GM21515 (cell line): ENCODE measurements around the gene WNT10A.
"Not testable (repeated sequence)": the region's sequence is repeated elsewhere in the genome, so short reads cannot be mapped to it uniquely, and the experiment has no call there.

Experiments used
- ATAC-seq: cut with Tn5 transposase; IDR thresholded peaks from one replicate; pipeline ENCODE4 v1.9.1; 2021; ENCODE audit not compliant: unreplicated experiment

Gene WNT10A

GRCh38 chr2:218880102-218880858, at the start of gene WNT10A:
WNT10A (plus strand) TSS chr2:218880852; CDS start chr2:218880996, 144 bp downstream.
- peak; percentile 66 for ATAC-seq

- ATAC-seq, result no peak
Measured at GRCh38 chr2:218831378-218831990, 49.2 kb upstream of the WNT10A start, which contains the start of gene PRKAG3. PRKAG3 (minus strand) TSS chr2:218831803.

- no peak for ATAC-seq
Measured at GRCh38 chr2:218832081-218832480, 48.6 kb upstream of the WNT10A start.

DNA sequence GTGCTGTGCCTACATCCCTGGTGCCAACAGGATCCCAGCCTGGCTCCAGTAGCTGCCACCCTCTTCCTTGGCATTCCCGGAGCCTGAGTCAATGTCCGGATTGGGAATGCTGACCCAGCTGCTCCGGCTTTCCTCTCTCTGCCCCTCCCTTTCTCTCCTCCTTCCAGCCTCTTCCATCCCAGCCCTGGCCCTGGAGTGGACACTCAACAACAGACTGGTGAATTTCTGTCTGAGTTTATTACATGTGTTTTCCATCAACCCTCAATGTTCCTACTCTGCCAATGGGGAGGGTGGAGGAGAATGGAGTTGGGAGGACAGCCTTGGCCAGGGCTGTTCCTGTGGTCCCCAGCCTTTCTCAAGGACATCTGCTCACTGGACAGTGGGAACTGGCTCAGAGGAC, 48.1 kb upstream of the WNT10A start:
- no peak for ATAC-seq

DNA sequence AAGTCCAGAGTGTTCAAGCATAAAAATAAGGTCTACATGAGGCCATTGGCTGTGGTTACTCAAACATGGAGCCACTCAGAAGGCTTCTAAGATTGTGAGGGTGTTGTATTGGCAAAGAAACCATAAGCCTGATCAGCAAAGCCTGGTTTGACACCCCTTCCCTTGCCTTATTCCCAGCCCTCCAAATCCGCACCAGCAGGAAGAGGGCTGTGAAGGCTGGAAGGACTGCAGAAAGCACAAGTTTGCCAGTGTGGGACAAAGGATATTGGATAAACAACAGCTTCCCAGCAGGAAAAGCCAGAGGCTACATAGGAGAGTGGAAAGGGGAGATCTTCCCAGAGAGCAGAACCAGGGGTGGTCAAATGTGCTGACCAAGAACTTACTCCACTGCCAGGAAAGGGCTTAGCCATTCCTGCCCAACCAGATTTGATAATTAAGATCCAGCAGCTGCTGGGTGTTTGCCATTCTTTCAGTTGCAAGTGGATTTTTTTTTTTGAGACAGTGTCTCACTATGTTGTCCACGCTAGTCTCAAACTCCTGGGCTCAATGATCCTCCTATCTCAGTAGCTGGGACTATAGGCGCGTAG, 47.5 kb upstream of the WNT10A start:
- ATAC-seq, result no peak

DNA sequence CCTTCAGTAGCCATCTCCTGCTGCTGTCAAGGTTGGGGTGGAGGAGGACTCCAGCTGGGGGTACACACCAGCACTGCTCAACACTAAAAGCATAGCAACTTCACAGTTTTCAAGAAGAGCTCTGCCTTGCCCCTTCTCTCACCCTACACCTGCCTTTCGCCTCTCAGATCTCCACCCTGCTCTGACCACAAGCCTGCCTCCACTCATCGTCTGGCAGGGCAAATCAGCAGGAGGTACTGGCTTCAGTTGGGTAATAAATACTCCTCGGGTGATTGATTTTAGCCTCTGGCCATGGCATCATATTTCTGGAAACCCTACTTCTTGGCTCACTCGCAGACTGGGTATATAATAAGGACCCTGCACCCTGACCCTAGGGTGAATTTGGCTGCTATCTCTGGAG, 46.0 kb upstream of the WNT10A start:
- no peak for ATAC-seq

GRCh38 chr2:218837495-218837894, 43.2 kb upstream of the WNT10A start:
- no peak for ATAC-seq

GRCh38 chr2:218839430-218839829, 41.2 kb upstream of the WNT10A start:
- ATAC-seq, result no peak

GRCh38 chr2:218839888-218840287, 40.8 kb upstream of the WNT10A start:
- ATAC-seq, result no peak

GRCh38 chr2:218844334-218844733, 36.3 kb upstream of the WNT10A start:
- not testable (repeated sequence) for ATAC-seq

DNA sequence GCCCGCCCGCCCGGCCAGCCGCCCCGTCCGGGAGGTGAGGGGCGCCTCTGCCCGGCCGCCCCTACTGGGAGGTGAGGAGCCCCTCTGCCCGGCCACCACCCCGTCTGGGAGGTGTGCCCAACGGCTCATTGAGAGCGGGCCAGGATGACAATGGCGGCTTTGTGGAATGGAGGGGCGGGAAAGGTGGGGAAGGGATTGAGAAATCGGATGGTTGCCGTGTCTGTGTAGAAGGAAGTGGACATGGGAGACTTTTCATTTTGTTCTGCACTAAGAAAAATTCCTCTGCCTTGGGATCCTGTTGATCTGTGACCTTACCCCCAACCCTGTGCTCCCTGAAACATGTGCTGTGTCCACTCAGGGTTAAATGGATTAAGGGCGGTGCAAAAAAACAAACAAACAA, 33.7 kb upstream of the WNT10A start:
- not testable (repeated sequence) for ATAC-seq

DNA sequence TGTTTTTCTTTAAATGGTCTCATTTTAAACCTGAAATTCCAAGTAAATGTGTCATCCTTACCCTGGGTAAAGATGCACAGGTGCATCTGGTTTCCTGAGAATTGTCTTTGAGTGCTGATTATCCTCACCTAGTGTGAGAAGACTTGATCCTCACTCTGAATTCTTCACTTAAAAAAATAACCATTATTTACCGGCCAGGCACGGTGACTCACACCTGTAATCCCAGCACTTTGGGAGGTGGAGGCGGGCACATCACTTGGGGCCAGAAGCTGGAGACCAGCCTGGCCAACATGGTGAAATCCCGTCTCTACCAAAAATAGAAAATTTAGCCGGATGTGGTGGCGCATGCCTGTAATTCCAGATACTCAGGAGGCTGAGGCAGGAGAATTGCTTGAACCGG, 30.9 kb upstream of the WNT10A start:
- ATAC-seq, result no peak

GRCh38 chr2:218850796-218851195, 29.9 kb upstream of the WNT10A start:
- no peak for ATAC-seq

DNA sequence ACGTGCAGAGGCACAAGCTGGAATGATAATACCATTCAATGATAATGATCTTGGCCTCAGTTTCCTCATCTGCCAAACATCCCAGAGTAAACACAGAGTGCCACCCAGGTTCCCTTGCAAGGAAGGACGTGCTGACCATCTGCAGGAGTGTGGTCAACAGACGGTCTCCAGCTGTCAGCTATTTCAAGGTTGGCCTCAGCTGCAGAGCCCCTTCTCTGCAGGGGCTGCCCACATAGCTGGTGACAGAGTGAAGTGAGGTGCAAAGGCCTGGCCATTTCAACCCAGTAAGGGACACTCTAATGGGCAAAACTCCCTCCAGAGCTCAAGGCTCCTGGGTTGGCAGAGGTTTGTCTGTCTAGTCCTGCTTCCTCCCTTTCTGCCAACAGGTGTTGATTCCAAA, 29.4 kb upstream of the WNT10A start:
- no peak for ATAC-seq

GRCh38 chr2:218852911-218853667, 27.6 kb upstream of the WNT10A start:
- no peak for ATAC-seq

GRCh38 chr2:218853766-218854165, 26.9 kb upstream of the WNT10A start:
- ATAC-seq, result no peak

- ATAC-seq, result no peak
Measured at GRCh38 chr2:218854860-218855259, 25.8 kb upstream of the WNT10A start.

DNA sequence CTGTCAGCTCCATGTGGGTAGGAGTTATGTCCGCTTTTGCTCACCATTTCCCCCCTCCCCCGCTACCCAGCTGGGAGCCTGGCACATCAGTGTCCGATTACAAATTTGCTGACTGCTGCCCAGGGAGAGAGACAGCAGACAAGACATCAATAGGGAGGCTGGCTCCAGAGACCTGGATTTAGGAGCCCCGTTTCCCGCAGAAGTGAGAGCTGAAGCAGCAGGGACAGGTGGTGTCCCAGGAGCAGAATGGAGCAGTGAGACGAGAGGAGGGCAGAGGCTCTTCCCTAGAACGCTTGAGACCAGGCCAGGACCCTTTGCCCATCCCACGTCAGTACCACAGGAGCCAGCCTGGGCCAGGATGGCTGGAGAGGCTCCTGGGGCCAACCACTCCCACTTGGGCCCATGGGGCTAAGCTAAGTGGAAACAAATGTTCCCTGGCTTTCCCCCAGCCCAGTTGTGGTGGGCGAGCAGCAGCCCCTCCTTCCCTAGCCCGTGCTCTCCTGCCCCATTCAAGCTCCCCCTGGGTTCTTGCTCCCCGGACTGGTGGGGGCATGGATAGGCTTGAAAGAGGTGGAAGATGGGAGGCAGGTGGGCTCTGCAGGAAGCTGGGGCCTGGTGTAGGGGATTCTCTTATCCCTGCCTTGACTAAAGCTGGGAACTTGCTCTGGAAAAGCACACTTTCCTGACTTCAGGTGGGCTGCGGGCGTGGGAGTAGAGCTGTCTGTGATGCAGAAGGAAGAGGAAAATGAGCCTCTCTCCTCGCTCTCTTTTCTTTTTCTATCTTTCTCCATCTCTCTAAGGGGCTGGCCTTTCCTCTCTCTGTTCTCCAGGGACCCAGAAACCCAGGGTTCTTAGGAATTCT, 25.1 kb upstream of the WNT10A start:
- no peak for ATAC-seq

- no peak for ATAC-seq
Measured at GRCh38 chr2:218856167-218856895, 24.3 kb upstream of the WNT10A start.

- ATAC-seq, result no peak
Measured at GRCh38 chr2:218856896-218857243, 23.8 kb upstream of the WNT10A start.
